ENCODE results near the gene PCLO. TPM values are rescaled to one million over a fixed set of nuclear protein-coding genes. Genes with fewer than 3 reads are reported as not detected.

The PCLO gene
- polyA plus RNA-seq, 2 of the 4 experiments (the other 2 are of a cell fraction), result 0.41 to 1.1 TPM

GRCh38 chr7:82839063-82839462, 323.6 kb downstream of the PCLO start:
- Histone ChIP-seq H3K9me3 (no peaks in the 10 kb centered on the region), H3K27ac (no peak overlapping the region), H3K4me3 (no peak overlapping the region), H3K4me1 (no peaks in the 10 kb centered on the region), H3K4me2 (no peak overlapping the region)
- ATAC-seq (no peak), DNase-seq (ENCODE audit: low read depth in 1 of 2, low spot score in 1 of 2) (no peak), FAIRE-seq (no peak)
- CTCF ChIA-PET, result no interaction called here
- POLR2A ChIA-PET, result no interaction called here
- TF ChIP-seq, protein P1, sequence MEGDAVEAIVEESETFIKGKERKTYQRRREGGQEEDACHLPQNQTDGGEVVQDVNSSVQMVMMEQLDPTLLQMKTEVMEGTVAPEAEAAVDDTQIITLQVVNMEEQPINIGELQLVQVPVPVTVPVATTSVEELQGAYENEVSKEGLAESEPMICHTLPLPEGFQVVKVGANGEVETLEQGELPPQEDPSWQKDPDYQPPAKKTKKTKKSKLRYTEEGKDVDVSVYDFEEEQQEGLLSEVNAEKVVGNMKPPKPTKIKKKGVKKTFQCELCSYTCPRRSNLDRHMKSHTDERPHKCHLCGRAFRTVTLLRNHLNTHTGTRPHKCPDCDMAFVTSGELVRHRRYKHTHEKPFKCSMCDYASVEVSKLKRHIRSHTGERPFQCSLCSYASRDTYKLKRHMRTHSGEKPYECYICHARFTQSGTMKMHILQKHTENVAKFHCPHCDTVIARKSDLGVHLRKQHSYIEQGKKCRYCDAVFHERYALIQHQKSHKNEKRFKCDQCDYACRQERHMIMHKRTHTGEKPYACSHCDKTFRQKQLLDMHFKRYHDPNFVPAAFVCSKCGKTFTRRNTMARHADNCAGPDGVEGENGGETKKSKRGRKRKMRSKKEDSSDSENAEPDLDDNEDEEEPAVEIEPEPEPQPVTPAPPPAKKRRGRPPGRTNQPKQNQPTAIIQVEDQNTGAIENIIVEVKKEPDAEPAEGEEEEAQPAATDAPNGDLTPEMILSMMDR (IDR thresholded peaks at IDR 0.05), result no peak
- TF ChIP-seq BHLHE40 (IDR thresholded peaks at IDR 0.05; ENCODE audit: low read depth, low read length) (no peak), SREBF2 (IDR thresholded peaks at IDR 0.05) (no peak), RARB (CRISPR knock-in tag; IDR thresholded peaks at IDR 0.05) (no peak), RCOR1 (IDR thresholded peaks at IDR 0.05; ENCODE audit: low read depth, low read length) (no peak), PHF8 (IDR thresholded peaks at IDR 0.05; ENCODE audit: borderline replicate concordance, low read depth) (no peak), EHF (CRISPR knock-in tag; IDR thresholded peaks at IDR 0.05) (no peak), E2F6 (IDR thresholded peaks at IDR 0.05; ENCODE audit: borderline replicate concordance, low read depth) (no peak), HEYL (CRISPR knock-in tag; IDR thresholded peaks at IDR 0.05) (no peak), ZFP36 (IDR thresholded peaks at IDR 0.05; ENCODE audit: borderline replicate concordance, partially characterized antibody) (no peak), GATA3 (IDR thresholded peaks at IDR 0.05; ENCODE audit: borderline replicate concordance) (no peak), HOXB13 (CRISPR knock-in tag; IDR thresholded peaks at IDR 0.05; ENCODE audit: low read depth) (no peak), POLR2AphosphoS2 (conservative IDR thresholded peaks at IDR 0.05; ENCODE audit: low read length) (no peak), RAD21 (conservative IDR thresholded peaks at IDR 0.05 in 1 of 2, IDR thresholded peaks at IDR 0.05 in 1 of 2) (no peak), KDM5A (IDR thresholded peaks at IDR 0.05) (no peak), POLR2A (IDR thresholded peaks at IDR 0.05; ENCODE audit: low read length) (no peak), JUN (IDR thresholded peaks at IDR 0.05) (no peak), CHD4 (IDR thresholded peaks at IDR 0.05; ENCODE audit: borderline replicate concordance) (no peak)
- TF ChIP-seq, protein P2, sequence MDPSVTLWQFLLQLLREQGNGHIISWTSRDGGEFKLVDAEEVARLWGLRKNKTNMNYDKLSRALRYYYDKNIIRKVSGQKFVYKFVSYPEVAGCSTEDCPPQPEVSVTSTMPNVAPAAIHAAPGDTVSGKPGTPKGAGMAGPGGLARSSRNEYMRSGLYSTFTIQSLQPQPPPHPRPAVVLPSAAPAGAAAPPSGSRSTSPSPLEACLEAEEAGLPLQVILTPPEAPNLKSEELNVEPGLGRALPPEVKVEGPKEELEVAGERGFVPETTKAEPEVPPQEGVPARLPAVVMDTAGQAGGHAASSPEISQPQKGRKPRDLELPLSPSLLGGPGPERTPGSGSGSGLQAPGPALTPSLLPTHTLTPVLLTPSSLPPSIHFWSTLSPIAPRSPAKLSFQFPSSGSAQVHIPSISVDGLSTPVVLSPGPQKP (IDR thresholded peaks at IDR 0.05; ENCODE audit: low read depth, low read length), result no peak

- ChIA-PET CTCF (no interaction called here), POLR2A (no interaction called here)
- TF ChIP-seq NFE2L2 (conservative IDR thresholded peaks at IDR 0.05; ENCODE audit: low read length), result no peak
- no peak for TF ChIP-seq NR3C1 (IDR thresholded peaks at IDR 0.05)
- no peak for TF ChIP-seq ESRRA (IDR thresholded peaks at IDR 0.05; ENCODE audit: borderline replicate concordance, low read length)
- TF ChIP-seq HDAC2 (IDR thresholded peaks at IDR 0.05), result no peak
- TF ChIP-seq CHD4 (IDR thresholded peaks at IDR 0.05; ENCODE audit: borderline replicate concordance), result no peak
- no peak for TF ChIP-seq HOXA7 (CRISPR knock-in tag; IDR thresholded peaks at IDR 0.05)
- no peak for TF ChIP-seq GATA3 (IDR thresholded peaks at IDR 0.05; ENCODE audit: borderline replicate concordance)
- TF ChIP-seq HOXB13 (CRISPR knock-in tag; IDR thresholded peaks at IDR 0.05; ENCODE audit: low read depth), result no peak
- TF ChIP-seq PHF8 (IDR thresholded peaks at IDR 0.05; ENCODE audit: borderline replicate concordance, low read depth), result no peak
- no peak for TF ChIP-seq EP300 (IDR thresholded peaks at IDR 0.05)
- TF ChIP-seq EHF (CRISPR knock-in tag; IDR thresholded peaks at IDR 0.05), result no peak
- TF ChIP-seq KDM5A (IDR thresholded peaks at IDR 0.05), result no peak
- TF ChIP-seq MYC (IDR thresholded peaks at IDR 0.05; ENCODE audit: borderline replicate concordance, low read length), result no peak
- TF ChIP-seq BCL3 (IDR thresholded peaks at IDR 0.05), result no peak
- TF ChIP-seq POLR2AphosphoS2 (conservative IDR thresholded peaks at IDR 0.05; ENCODE audit: low read length), result no peak
- Histone ChIP-seq H3K27ac (no peak overlapping the region), H3K4me1 (no peaks in the 10 kb centered on the region), H3K4me2 (peak overlapping the region; percentile 13; the same call in 1 of the 3 replicates), H3K4me3 (no peak overlapping the region), H3K9me3 (no peaks in the 10 kb centered on the region)
- FAIRE-seq (no peak), DNase-seq (ENCODE audit: low read depth in 1 of 2, low spot score in 1 of 2) (no peak), ATAC-seq (no peak)
These were observed 324.4 kb downstream of the PCLO start for GRCh38 chr7:82838314-82838713.

Measured in A549 (cell line).